A549 (cell line): ENCODE measurements around the gene TGIF1. TPM values are rescaled to one million over a fixed set of nuclear protein-coding genes. Genes with fewer than 3 reads are reported as not detected.

ENCODE experiments used
- ATAC-seq, 2 experiments: fragments of 200-7000 bp in 1 of 2; fragments of >200 bp in 1 of 2; cut with Nextera tagmentation in 1 of 2; cut with Tn5 transposase in 1 of 2; 3 replicates each; pipeline versions ENCODE4 v1.8.0 to v1.9.1; 2018 to 2020; ENCODE audit warnings: mild to moderate bottlenecking in 1 of 2, moderate library complexity in 1 of 2
- CTCF ChIA-PET: fragments of 300-600 bp; sonication (Branson Sonifier 250); formaldehyde crosslinking; extraction: SDS; loops from one replicate; lab custom pipeline; 2021; ENCODE audit warnings: antibody characterized with exemption, inconsistent platforms; lab: Yijun Ruan, JAX
- POLR2A ChIA-PET: fragments of 350-600 bp; formaldehyde crosslinking; extraction: SDS; loops from one replicate; lab custom pipeline; 2021; ENCODE audit warnings: antibody characterized with exemption, inconsistent platforms; lab: Yijun Ruan, JAX
- DNase-seq, 2 experiments: peaks; one replicate each; pipeline versions ENCODE4 v3.0.0 to v3.0.0-alpha.2; 2011 to 2016; ENCODE audit warnings: low read depth in 1 of 2, low spot score in 1 of 2
- FAIRE-seq: peaks from 2 replicates; lab custom pipeline; 2011; peaks lifted over from hg19 to GRCh38; lab: Jason Lieb, UNC
- H3K27ac ChIP-seq, 2 experiments: fragments of >200 bp; sonication (Bioruptor Twin); formaldehyde crosslinking; 3 replicates each; pipeline ENCODE4 v1.5.1; 2016 to 2017
- H3K4me1 ChIP-seq: fragments of >200 bp; sonication (Bioruptor Twin); formaldehyde crosslinking; 3 replicates; pipeline ENCODE4 v1.6.1; 2016
- H3K4me2 ChIP-seq: fragments of >200 bp; sonication (Bioruptor Twin); formaldehyde crosslinking; 3 replicates; pipeline ENCODE4 v1.6.1; 2016
- H3K4me3 ChIP-seq: fragments of >200 bp; sonication (Bioruptor Twin); formaldehyde crosslinking; 3 replicates; pipeline ENCODE4 v1.5.1; 2016
- H3K9me3 ChIP-seq: fragments of >200 bp; sonication (Bioruptor Twin); formaldehyde crosslinking; 3 replicates; pipeline ENCODE4 v1.6.1; 2016
- BCL3 ChIP-seq: fragments of >200 bp; sonication (Bioruptor Twin); formaldehyde crosslinking; IDR thresholded peaks from 3 replicates; pipeline ENCODE4 v1.6.1; 2016
- BHLHE40 ChIP-seq: IDR thresholded peaks from 2 replicates; pipeline ENCODE4 v1.6.1; 2012; ENCODE audit warnings: low read depth, low read length, inconsistent platforms
- CTCF ChIP-seq: fragments of >200 bp; sonication (Bioruptor Twin); formaldehyde crosslinking; IDR thresholded peaks from 3 replicates; pipeline ENCODE4 v1.5.1; 2016
- EP300 ChIP-seq, 2 experiments: fragments of >200 bp; sonication (Bioruptor Twin); formaldehyde crosslinking; IDR thresholded peaks; 2 replicates in 1 of 2; 3 replicates in 1 of 2; pipeline ENCODE4 v1.6.1; 2016 to 2017
- ESRRA ChIP-seq: fragments of 150-350 bp; IDR thresholded peaks from 2 replicates; pipeline ENCODE4 v1.6.1; 2014; ENCODE audit warnings: mild to moderate bottlenecking, low read length, borderline replicate concordance
- FOXS1 ChIP-seq: fragments of 250-450 bp; sonication (Bioruptor Pico); IDR thresholded peaks from 2 replicates; pipeline ENCODE4 v1.5.0; 2020; ENCODE audit warnings: mild to moderate bottlenecking, moderate library complexity
- HEYL ChIP-seq: fragments of 250-450 bp; sonication (Bioruptor Pico); IDR thresholded peaks from 2 replicates; pipeline ENCODE4 v1.8.0; 2021; ENCODE audit warnings: mild to moderate bottlenecking, moderate library complexity
- HOXB5 ChIP-seq: fragments of 250-450 bp; sonication (Bioruptor Pico); IDR thresholded peaks from 2 replicates; pipeline ENCODE4 v1.5.0; 2020; ENCODE audit warnings: mild to moderate bottlenecking, moderate library complexity
- KDM1A ChIP-seq: fragments of 200-600 bp; sonication (generic); IDR thresholded peaks from 2 replicates; pipeline ENCODE4 v1.6.1; 2016; ENCODE audit warnings: low read depth, mild to moderate bottlenecking
- KDM5A ChIP-seq: fragments of 200-600 bp; sonication (generic); IDR thresholded peaks from 2 replicates; pipeline ENCODE4 v1.6.1; 2016; ENCODE audit warnings: antibody characterized with exemption, mild to moderate bottlenecking
- MYC ChIP-seq: IDR thresholded peaks from 2 replicates; pipeline ENCODE4 v1.6.1; 2012; ENCODE audit warnings: mild to moderate bottlenecking, inconsistent platforms, low read length, improper control_type of control experiment, borderline replicate concordance
- NFE2L2 ChIP-seq: fragments of 150-350 bp; conservative IDR thresholded peaks from 2 replicates; pipeline ENCODE4 v1.6.1; 2014; ENCODE audit warnings: low read length
- NPAS2 ChIP-seq: fragments of 250-450 bp; sonication (Bioruptor Pico); IDR thresholded peaks from 2 replicates; pipeline ENCODE4 v1.8.0; 2022; ENCODE audit warnings: mild to moderate bottlenecking, moderate library complexity, borderline replicate concordance
- NR3C1 ChIP-seq: fragments of >200 bp; sonication (Bioruptor Twin); formaldehyde crosslinking; IDR thresholded peaks from 3 replicates; pipeline ENCODE4 v1.6.1; 2017
- POLR2A ChIP-seq: IDR thresholded peaks from 2 replicates; pipeline ENCODE4 v1.6.1; 2012; ENCODE audit warnings: mild to moderate bottlenecking, low read length
- RAD21 ChIP-seq, 2 experiments: fragments of >200 bp in 1 of 2; sonication (Bioruptor Twin) in 1 of 2; formaldehyde crosslinking in 1 of 2; IDR thresholded peaks in 1 of 2; conservative IDR thresholded peaks in 1 of 2; 2 replicates in 1 of 2; 3 replicates in 1 of 2; pipeline ENCODE4 v1.6.1; 2012 to 2018; ENCODE audit warnings: inconsistent platforms in 1 of 2
- SMC3 ChIP-seq: fragments of >200 bp; sonication (Bioruptor Twin); formaldehyde crosslinking; IDR thresholded peaks from 3 replicates; pipeline ENCODE4 v1.6.1; 2018; ENCODE audit warnings: inconsistent platforms
- TFCP2L1 ChIP-seq: fragments of 250-450 bp; sonication (Bioruptor Pico); IDR thresholded peaks from 2 replicates; pipeline ENCODE4 v1.5.0; 2021; ENCODE audit warnings: mild to moderate bottlenecking
- ZNF302 ChIP-seq: fragments of 250-450 bp; sonication (Bioruptor Pico); IDR thresholded peaks from 2 replicates; pipeline ENCODE4 v1.9.0; 2021; ENCODE audit warnings: inconsistent platforms, mild to moderate bottlenecking, moderate library complexity
- WGBS: methylation state at CpG from one replicate; pipeline ENCODE4 v1.1.6; 2017; ENCODE audit errors: missing lambda C conversion rate; 5-methylcytosine and 5-hydroxymethylcytosine counted together
- polyA plus RNA-seq, 4 experiments: library from polyadenylated mRNA; depleted of rRNA in 3 of 4; stranded (reverse); fragments of >200 nt; fragmentation: RNase III in 1 of 4; extraction: RNeasy Plus Mini Kit Qiagen cat#74134 plus additional on column Dnase treatment in 1 of 4; gene quantifications; 2 replicates in 3 of 4; 3 replicates in 1 of 4; pipeline ENCODE4 v1.2.3, GENCODE V29; 2011 to 2017
- TF ChIP-seq, protein P1 (sequence below): fragments of 200-600 bp; sonication (generic); IDR thresholded peaks from 2 replicates; pipeline ENCODE4 v1.6.1; 2016; ENCODE audit warnings: antibody characterized with exemption, mild to moderate bottlenecking, moderate library complexity
- TF ChIP-seq, protein P2 (sequence below): IDR thresholded peaks from 2 replicates; pipeline ENCODE4 v1.6.1; 2012

Gene TGIF1
- polyA plus RNA-seq, 2 of the 4 experiments (the other 2 are of a cell fraction), result 160 to 174 TPM

- peak overlapping the region in 1 of 2 experiments; percentile 34; a peak in 2 of 6 replicates for H3K27ac ChIP-seq
- ATAC-seq (no peak), FAIRE-seq (no peak), DNase-seq (no peak)
- H3K9me3 ChIP-seq, result no peaks in the 10 kb centered on the region
- H3K4me2 ChIP-seq, result no peak overlapping the region
- CTCF ChIA-PET, result no interaction called here
- TF ChIP-seq SMC3, result no peak
- no peak for TF ChIP-seq EP300 (IDR thresholded peaks at IDR 0.05)
- TF ChIP-seq NPAS2, result no peak
- no peak for TF ChIP-seq MYC
- TF ChIP-seq HOXB5 (CRISPR knock-in tag), result no peak
- TF ChIP-seq TFCP2L1 (CRISPR knock-in tag), result no peak
- no peak for TF ChIP-seq FOXS1 (CRISPR knock-in tag)
- TF ChIP-seq, protein P1, sequence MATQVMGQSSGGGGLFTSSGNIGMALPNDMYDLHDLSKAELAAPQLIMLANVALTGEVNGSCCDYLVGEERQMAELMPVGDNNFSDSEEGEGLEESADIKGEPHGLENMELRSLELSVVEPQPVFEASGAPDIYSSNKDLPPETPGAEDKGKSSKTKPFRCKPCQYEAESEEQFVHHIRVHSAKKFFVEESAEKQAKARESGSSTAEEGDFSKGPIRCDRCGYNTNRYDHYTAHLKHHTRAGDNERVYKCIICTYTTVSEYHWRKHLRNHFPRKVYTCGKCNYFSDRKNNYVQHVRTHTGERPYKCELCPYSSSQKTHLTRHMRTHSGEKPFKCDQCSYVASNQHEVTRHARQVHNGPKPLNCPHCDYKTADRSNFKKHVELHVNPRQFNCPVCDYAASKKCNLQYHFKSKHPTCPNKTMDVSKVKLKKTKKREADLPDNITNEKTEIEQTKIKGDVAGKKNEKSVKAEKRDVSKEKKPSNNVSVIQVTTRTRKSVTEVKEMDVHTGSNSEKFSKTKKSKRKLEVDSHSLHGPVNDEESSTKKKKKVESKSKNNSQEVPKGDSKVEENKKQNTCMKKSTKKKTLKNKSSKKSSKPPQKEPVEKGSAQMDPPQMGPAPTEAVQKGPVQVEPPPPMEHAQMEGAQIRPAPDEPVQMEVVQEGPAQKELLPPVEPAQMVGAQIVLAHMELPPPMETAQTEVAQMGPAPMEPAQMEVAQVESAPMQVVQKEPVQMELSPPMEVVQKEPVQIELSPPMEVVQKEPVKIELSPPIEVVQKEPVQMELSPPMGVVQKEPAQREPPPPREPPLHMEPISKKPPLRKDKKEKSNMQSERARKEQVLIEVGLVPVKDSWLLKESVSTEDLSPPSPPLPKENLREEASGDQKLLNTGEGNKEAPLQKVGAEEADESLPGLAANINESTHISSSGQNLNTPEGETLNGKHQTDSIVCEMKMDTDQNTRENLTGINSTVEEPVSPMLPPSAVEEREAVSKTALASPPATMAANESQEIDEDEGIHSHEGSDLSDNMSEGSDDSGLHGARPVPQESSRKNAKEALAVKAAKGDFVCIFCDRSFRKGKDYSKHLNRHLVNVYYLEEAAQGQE, result no peak
- no peak for TF ChIP-seq ESRRA
- TF ChIP-seq KDM5A, result no peak
- no peak for TF ChIP-seq BCL3
- no peak for TF ChIP-seq NR3C1
- no peak for TF ChIP-seq RAD21 (conservative IDR thresholded peaks at IDR 0.05 in 1 of 2, IDR thresholded peaks at IDR 0.05 in 1 of 2)
- no peak for TF ChIP-seq KDM1A
- TF ChIP-seq BHLHE40, result no peak
- no peak for TF ChIP-seq NFE2L2
- no peak for TF ChIP-seq POLR2A
- TF ChIP-seq HEYL (CRISPR knock-in tag), result no peak
- POLR2A ChIA-PET, result interaction anchor here (1.0 kb wide), 1 partner anchor 154 kb away, joined by 3 read pairs; no protein-coding TSS in a partner anchor
- peaks cover 31% of the 10 kb centered on the region for H3K4me1 ChIP-seq
- H3K4me3 ChIP-seq, result no peak overlapping the region
- 86% methylated on average over 5 of the region's 5 CpGs for WGBS
These were observed 9.6 kb upstream of the TGIF1 start for GRCh38 chr18:3440341-3440740.

- FAIRE-seq, result no peak
These were observed 8.7 kb upstream of the TGIF1 start for GRCh38 chr18:3441290-3441689.

More at GRCh38 chr18:3441290-3441689, 8.7 kb upstream of the TGIF1 start:
- 6% methylated on average over 2 of the region's 2 CpGs for WGBS
- H3K4me1 ChIP-seq, result peaks cover 39% of the 10 kb centered on the region
- H3K4me3 ChIP-seq, result no peak overlapping the region
- DNase-seq (peak in 1 of 2 experiments; percentile 66), ATAC-seq (peak; percentile 87 to 96)
- TF ChIP-seq SMC3 (peak; percentile 43; the same call in 2 of the 3 replicates), RAD21 (conservative IDR thresholded peaks at IDR 0.05 in 1 of 2, IDR thresholded peaks at IDR 0.05 in 1 of 2) (peak; percentile 46 to 56; a peak in 4 of 5 replicates), ZNF302 (CRISPR knock-in tag) (no peak), BHLHE40 (no peak), CTCF (peak; percentile 39)
- TF ChIP-seq, protein P1, result no peak
- TF ChIP-seq, protein P2, sequence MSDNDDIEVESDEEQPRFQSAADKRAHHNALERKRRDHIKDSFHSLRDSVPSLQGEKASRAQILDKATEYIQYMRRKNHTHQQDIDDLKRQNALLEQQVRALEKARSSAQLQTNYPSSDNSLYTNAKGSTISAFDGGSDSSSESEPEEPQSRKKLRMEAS, result 0 out of 2 replicates have a peak, but pooled peaks have one; percentile 20
- CTCF ChIA-PET, result interaction anchor here (0.8 to 1.3 kb wide), 5 partner anchors 13 to 225 kb away, joined by 3 to 4 read pairs (median 3); no protein-coding TSS in a partner anchor
- peak overlapping the region; percentile 64 for H3K4me2 ChIP-seq
- POLR2A ChIA-PET, result interaction anchor here (0.8 to 1.4 kb wide), 3 partner anchors 11 to 225 kb away, joined by 3 read pairs; no protein-coding TSS in a partner anchor
- H3K27ac ChIP-seq, result peak overlapping the region; percentile 32 to 47; a peak in 5 of 6 replicates
- H3K9me3 ChIP-seq, result no peaks in the 10 kb centered on the region
